ENCODE results near the gene IMPDH1.
A peak's percentile ranks its signal among the peaks of the same experiment; 100 is the strongest.

The IMPDH1 gene

DNA sequence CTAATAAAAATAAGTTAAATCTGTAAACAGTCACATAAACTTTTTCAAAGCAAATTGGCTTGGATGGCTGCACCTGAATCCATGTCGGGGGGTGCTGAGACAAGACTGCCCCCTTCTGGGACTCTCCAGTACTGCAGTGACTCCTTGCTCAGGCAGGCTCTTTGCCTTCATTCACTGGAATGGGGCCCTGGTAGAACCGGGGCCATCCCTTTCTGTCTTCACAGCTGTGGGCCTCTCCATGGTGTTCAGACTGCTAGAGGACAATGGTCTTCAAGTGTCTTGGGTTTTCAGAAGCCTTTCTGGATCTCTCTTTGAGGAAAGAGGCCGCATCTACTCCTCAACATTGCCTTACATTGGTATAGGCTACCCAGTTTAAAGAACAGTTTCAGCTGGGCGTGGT lies 16.1 kb upstream of the IMPDH1 start:
- no peak overlapping the region for H2AFZ ChIP-seq (ENCODE audit: low read length)
- no peaks in the 10 kb centered on the region for H3K79me2 ChIP-seq (ENCODE audit: insufficient read depth, low read length)
- H3K4me1 ChIP-seq (ENCODE audit: insufficient read depth, low read length, poor library complexity, severe bottlenecking), result no peaks in the 10 kb centered on the region
- H3F3A ChIP-seq (ENCODE audit: low read depth), result no peaks in the 10 kb centered on the region
- H3K4me2 ChIP-seq (ENCODE audit: low read depth, low read length, poor library complexity, severe bottlenecking), result no peak overlapping the region
- H3K36me3 ChIP-seq (ENCODE audit: insufficient read depth, low read length), result no peaks in the 10 kb centered on the region
- no peak overlapping the region for H3K9ac ChIP-seq (ENCODE audit: low read depth, low read length, poor library complexity, severe bottlenecking)
- H3K27me3 ChIP-seq (ENCODE audit: insufficient read depth, low read length, poor library complexity, severe bottlenecking), result no peaks in the 10 kb centered on the region
- H4K20me1 ChIP-seq (ENCODE audit: insufficient read depth, low read length, poor library complexity, severe bottlenecking), result no peaks in the 10 kb centered on the region
- no peak for TF ChIP-seq EZH2phosphoT487 (IDR thresholded peaks at IDR 0.05; ENCODE audit: borderline replicate concordance)
- TF ChIP-seq, protein P1, sequence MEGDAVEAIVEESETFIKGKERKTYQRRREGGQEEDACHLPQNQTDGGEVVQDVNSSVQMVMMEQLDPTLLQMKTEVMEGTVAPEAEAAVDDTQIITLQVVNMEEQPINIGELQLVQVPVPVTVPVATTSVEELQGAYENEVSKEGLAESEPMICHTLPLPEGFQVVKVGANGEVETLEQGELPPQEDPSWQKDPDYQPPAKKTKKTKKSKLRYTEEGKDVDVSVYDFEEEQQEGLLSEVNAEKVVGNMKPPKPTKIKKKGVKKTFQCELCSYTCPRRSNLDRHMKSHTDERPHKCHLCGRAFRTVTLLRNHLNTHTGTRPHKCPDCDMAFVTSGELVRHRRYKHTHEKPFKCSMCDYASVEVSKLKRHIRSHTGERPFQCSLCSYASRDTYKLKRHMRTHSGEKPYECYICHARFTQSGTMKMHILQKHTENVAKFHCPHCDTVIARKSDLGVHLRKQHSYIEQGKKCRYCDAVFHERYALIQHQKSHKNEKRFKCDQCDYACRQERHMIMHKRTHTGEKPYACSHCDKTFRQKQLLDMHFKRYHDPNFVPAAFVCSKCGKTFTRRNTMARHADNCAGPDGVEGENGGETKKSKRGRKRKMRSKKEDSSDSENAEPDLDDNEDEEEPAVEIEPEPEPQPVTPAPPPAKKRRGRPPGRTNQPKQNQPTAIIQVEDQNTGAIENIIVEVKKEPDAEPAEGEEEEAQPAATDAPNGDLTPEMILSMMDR (conservative IDR thresholded peaks at IDR 0.05; ENCODE audit: low read length), result peak; percentile 93
- no peaks in the 10 kb centered on the region for H3K9me2 ChIP-seq (replicated peaks; ENCODE audit: low read depth, low read length)
- no peak overlapping the region for H3K4me3 ChIP-seq (ENCODE audit: low read length, poor library complexity, severe bottlenecking)
- H3K9me3 ChIP-seq (ENCODE audit: insufficient read depth, low read depth, low read length), result no peaks in the 10 kb centered on the region

DNA sequence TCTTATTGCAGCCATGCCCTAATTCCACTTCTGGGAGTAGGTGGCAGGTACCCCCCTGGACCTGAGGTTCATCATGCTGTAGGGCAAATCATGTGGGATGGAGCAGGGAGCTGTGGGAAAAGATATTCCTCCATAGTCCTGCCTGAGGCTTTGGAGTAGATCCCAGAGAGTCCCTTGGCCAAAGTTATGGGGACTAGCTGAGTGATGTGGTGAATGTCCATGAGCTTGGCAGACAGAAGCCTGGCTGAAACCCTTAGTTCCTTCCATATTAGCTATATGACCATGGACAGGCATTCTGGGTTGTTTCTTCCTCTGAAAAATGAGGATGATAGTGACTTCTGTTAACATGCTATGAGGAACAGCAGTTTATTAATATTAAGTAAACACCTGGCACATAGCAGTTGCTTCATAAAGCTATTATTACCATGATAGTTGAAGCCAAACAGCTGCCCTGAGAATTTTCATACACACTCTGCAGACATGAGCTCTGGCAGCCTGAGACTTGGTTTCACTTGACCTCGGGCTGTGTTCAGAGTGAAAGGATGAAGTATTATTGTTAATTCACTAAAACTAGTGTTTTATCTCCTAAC lies 15.0 kb upstream of the IMPDH1 start:
- no peak overlapping the region for H3K4me3 ChIP-seq (ENCODE audit: low read length, poor library complexity, severe bottlenecking)
- no peaks in the 10 kb centered on the region for H3K27me3 ChIP-seq (ENCODE audit: insufficient read depth, low read length, poor library complexity, severe bottlenecking)
- H3K4me1 ChIP-seq (ENCODE audit: insufficient read depth, low read length, poor library complexity, severe bottlenecking), result no peaks in the 10 kb centered on the region
- no peak overlapping the region for H3K9ac ChIP-seq (ENCODE audit: low read depth, low read length, poor library complexity, severe bottlenecking)
- TF ChIP-seq, protein P1 (conservative IDR thresholded peaks at IDR 0.05; ENCODE audit: low read length), result no peak
- no peak for TF ChIP-seq EZH2phosphoT487 (IDR thresholded peaks at IDR 0.05; ENCODE audit: borderline replicate concordance)
- peak overlapping the region; percentile 4; the same call in 1 of the 2 replicates for H2AFZ ChIP-seq (ENCODE audit: low read length)
- no peaks in the 10 kb centered on the region for H4K20me1 ChIP-seq (ENCODE audit: insufficient read depth, low read length, poor library complexity, severe bottlenecking)
- H3K4me2 ChIP-seq (ENCODE audit: low read depth, low read length, poor library complexity, severe bottlenecking), result no peak overlapping the region
- H3F3A ChIP-seq (ENCODE audit: low read depth), result no peaks in the 10 kb centered on the region
- no peaks in the 10 kb centered on the region for H3K36me3 ChIP-seq (ENCODE audit: insufficient read depth, low read length)
- no peaks in the 10 kb centered on the region for H3K9me2 ChIP-seq (replicated peaks; ENCODE audit: low read depth, low read length)
- H3K9me3 ChIP-seq (ENCODE audit: insufficient read depth, low read depth, low read length), result no peaks in the 10 kb centered on the region
- no peaks in the 10 kb centered on the region for H3K79me2 ChIP-seq (ENCODE audit: insufficient read depth, low read length)

DNA sequence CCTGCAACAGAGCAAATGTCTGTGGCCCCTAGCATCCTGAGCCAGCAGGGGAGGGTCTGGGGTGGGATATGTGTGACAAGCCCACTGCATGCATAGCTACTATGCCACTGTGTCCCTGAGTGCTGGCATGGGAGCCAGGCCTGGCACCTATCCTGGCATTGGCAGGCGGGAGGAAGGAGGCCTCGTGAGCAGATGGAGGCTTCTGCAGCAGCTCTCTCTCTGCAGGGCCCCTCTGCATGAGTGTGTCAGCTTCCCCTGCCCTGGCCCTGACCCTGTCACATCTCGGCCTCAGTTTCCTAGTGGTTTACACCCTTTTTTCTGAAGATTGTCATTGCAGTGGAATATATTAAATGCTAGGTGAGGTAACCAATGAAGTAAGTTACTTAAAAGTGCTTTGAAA lies 13.1 kb upstream of the IMPDH1 start:
- Histone ChIP-seq H3K36me3 (ENCODE audit: insufficient read depth, low read length) (no peaks in the 10 kb centered on the region), H4K20me1 (ENCODE audit: insufficient read depth, low read length, poor library complexity, severe bottlenecking) (no peaks in the 10 kb centered on the region), H3F3A (ENCODE audit: low read depth) (no peaks in the 10 kb centered on the region), H2AFZ (ENCODE audit: low read length) (no peak overlapping the region), H3K4me3 (ENCODE audit: low read length, poor library complexity, severe bottlenecking) (no peak overlapping the region), H3K4me2 (ENCODE audit: low read depth, low read length, poor library complexity, severe bottlenecking) (no peak overlapping the region), H3K27me3 (ENCODE audit: insufficient read depth, low read length, poor library complexity, severe bottlenecking) (no peaks in the 10 kb centered on the region), H3K9me3 (ENCODE audit: insufficient read depth, low read depth, low read length) (no peaks in the 10 kb centered on the region), H3K4me1 (ENCODE audit: insufficient read depth, low read length, poor library complexity, severe bottlenecking) (no peaks in the 10 kb centered on the region), H3K79me2 (ENCODE audit: insufficient read depth, low read length) (no peaks in the 10 kb centered on the region), H3K9ac (ENCODE audit: low read depth, low read length, poor library complexity, severe bottlenecking) (no peak overlapping the region), H3K9me2 (replicated peaks; ENCODE audit: low read depth, low read length) (no peaks in the 10 kb centered on the region)
- no peak for TF ChIP-seq EZH2phosphoT487 (IDR thresholded peaks at IDR 0.05; ENCODE audit: borderline replicate concordance)
- TF ChIP-seq, protein P1 (conservative IDR thresholded peaks at IDR 0.05; ENCODE audit: low read length), result no peak

Data from Loucy (cell line).